HG03460 (cell line): Measurements from ENCODE around the gene NFU1.

Experiments
- ATAC-seq: cut with Tn5 transposase; IDR thresholded peaks from one replicate; pipeline ENCODE4 v1.9.1; 2021; ENCODE audit not compliant: unreplicated experiment

NFU1 gene

DNA sequence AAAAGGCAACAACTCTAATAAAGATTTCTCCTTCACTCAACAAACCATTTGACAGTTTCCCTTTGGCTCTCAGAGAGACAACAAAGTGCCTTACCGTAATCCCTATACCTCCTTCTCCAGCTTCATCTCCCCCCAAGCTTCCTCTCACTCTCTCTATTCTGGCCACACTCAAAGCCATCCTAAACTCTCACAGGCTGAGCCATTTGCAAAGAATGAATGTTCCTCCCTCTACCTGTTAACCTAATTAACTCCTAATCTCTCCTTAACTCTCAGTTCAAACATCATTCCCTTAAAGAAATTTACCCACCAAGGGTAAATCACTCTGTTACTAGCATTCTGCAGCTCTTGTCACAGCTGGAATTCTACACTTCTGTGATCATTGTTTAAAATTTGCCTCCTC is 88.5 kb downstream of the NFU1 start:
- ATAC-seq = no peak
